T-cell (primary cell): Measurements from ENCODE around the gene GRIK4. TPM values are rescaled to one million over a fixed set of nuclear protein-coding genes. Genes with fewer than 3 reads are reported as not detected.

Experiments
- ATAC-seq, 4 experiments: fragments of 200-7000 bp in 3 of 4; fragments of 150-1000 bp in 1 of 4; cut with Tn5 transposase; replicated peaks in 1 of 4; 1 replicate in 3 of 4; 2 replicates in 1 of 4; pipeline ENCODE4 v1.10.0; 2021; ENCODE audit warnings: moderate library complexity in 3 of 4, mild to moderate bottlenecking in 2 of 4, moderate number of reproducible peaks in 1 of 4
- CTCF ChIA-PET, 2 donors: fragments of 300-600 bp; sonication (Branson Sonifier 250); formaldehyde crosslinking; loops; one replicate each; lab custom pipeline; 2022; ENCODE audit warnings: antibody characterized with exemption in 2 of 2; lab: Charles Lee
- POLR2A ChIA-PET, 2 donors: fragments of 300-600 bp; sonication (Branson Sonifier 250); formaldehyde crosslinking; loops; one replicate each; lab custom pipeline; 2022; ENCODE audit warnings: antibody characterized with exemption in 2 of 2; lab: Charles Lee
- DNase-seq, 35 experiments: peaks; one replicate each; pipeline versions ENCODE4 v3.0.0 to v3.0.0-alpha.2; 2013 to 2023
- H3K27ac ChIP-seq: one replicate; pipeline ENCODE4 v1.5.1; 2013; ENCODE audit warnings: low read length
- H3K27me3 ChIP-seq, 2 experiments: replicated peaks in 1 of 2; 1 replicate in 1 of 2; 2 replicates in 1 of 2; pipeline versions ENCODE4 v1.6.1 to v1.7.0; 2013; ENCODE audit warnings: low read length in 1 of 2, mixed read lengths in 1 of 2; ENCODE audit not compliant: control insufficient read depth in 2 of 2, insufficient read depth in 2 of 2; ENCODE audit errors: extremely low read depth in 1 of 2
- H3K36me3 ChIP-seq, 2 donors: 1 replicate in 1 of 2; 2 replicates in 1 of 2; pipeline versions ENCODE4 v1.6.1 to v1.7.0; 2013; ENCODE audit warnings: low read length in 1 of 2; ENCODE audit not compliant: control insufficient read depth in 2 of 2, insufficient read depth in 1 of 2; ENCODE audit errors: extremely low read depth in 1 of 2
- H3K4me1 ChIP-seq, 2 experiments: 1 replicate in 1 of 2; 2 replicates in 1 of 2; pipeline versions ENCODE4 v1.6.1 to v1.7.0; 2013; ENCODE audit warnings: low read length in 2 of 2, mixed read lengths in 1 of 2; ENCODE audit not compliant: insufficient read depth in 2 of 2, control insufficient read depth in 1 of 2; ENCODE audit errors: extremely low read depth in 1 of 2
- H3K4me3 ChIP-seq, 2 donors: 1 replicate in 1 of 2; 2 replicates in 1 of 2; pipeline versions ENCODE4 v1.5.1 to v1.7.0; 2013; ENCODE audit warnings: mild to moderate bottlenecking in 2 of 2, low read length in 1 of 2, moderate library complexity in 1 of 2; ENCODE audit not compliant: control insufficient read depth in 1 of 2; ENCODE audit errors: extremely low read depth in 1 of 2
- H3K9me3 ChIP-seq: 2 replicates; pipeline ENCODE4 v1.7.0; 2013
- H3K27ac Mint-ChIP-seq, 2 donors: one replicate each; pipeline ENCODE4 v1.8.0; 2020 to 2021; ENCODE audit warnings: mild to moderate bottlenecking in 2 of 2, mixed read lengths in 2 of 2
- H3K27me3 Mint-ChIP-seq, 2 donors: one replicate each; pipeline ENCODE4 v1.8.0; 2021 to 2022; ENCODE audit warnings: mixed read lengths in 2 of 2
- H3K36me3 Mint-ChIP-seq: one replicate; pipeline ENCODE4 v1.8.0; 2021; ENCODE audit warnings: mixed read lengths
- H3K4me1 Mint-ChIP-seq, 3 donors: one replicate each; pipeline ENCODE4 v1.8.0; 2020 to 2022; ENCODE audit warnings: mixed read lengths in 3 of 3, mild to moderate bottlenecking in 1 of 3
- H3K4me3 Mint-ChIP-seq, 3 donors: one replicate each; pipeline ENCODE4 v1.8.0; 2020 to 2022; ENCODE audit warnings: mild to moderate bottlenecking in 3 of 3, mixed read lengths in 3 of 3, moderate library complexity in 3 of 3
- H3K9me3 Mint-ChIP-seq, 3 donors: one replicate each; pipeline ENCODE4 v1.8.0; 2020 to 2022; ENCODE audit warnings: mixed read lengths in 3 of 3
- WGBS: methylation state at CpG from one replicate; pipeline ENCODE4 v1.1.5; 2013; ENCODE audit warnings: missing lambda C conversion rate; ENCODE audit not compliant: insufficient coverage; 5-methylcytosine and 5-hydroxymethylcytosine counted together
- total RNA-seq, 35 experiments: library from RNA in 6 of 35; stranded (reverse) in 6 of 35; fragments of 120-200 nt in 1 of 35; gene quantifications; one replicate each; pipeline versions ENCODE4 v1.2.1 to v1.2.4 and lab custom pipeline; 2013 to 2026

GRIK4 gene
- total RNA-seq, 5 donors from 2014 or later (not counting 1 experiment from before 2014, with no cell fraction given): 0.09 TPM; not detected in 4

DNA sequence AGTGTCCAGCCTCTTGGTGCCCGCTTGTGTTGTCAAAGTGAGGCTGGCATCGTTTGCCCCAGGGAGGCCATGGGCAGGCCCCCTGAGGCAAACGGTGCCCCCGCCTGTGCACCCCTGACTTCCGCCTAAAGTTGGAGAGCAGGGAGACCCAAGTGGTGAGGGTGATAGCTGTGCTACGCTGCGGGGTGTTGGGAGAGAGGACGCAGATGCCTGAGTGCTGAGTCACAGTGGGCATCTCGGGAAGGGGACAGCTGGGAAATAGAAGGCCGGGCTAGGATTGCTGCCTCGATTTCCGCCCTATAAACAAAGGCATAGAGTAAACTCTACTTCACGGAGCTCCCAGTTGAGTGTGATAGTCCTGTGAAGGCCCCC is 5.8 kb downstream of the GRIK4 start:
- Mint-ChIP-seq H3K9me3 (no peaks in the 10 kb centered on the region), H3K36me3 (no peaks in the 10 kb centered on the region), H3K27me3 (peaks cover 32 to 47% of the 10 kb centered on the region in 2 donors), H3K4me3 (no peak overlapping the region), H3K27ac (no peak overlapping the region), H3K4me1 (peaks cover 0 to 5% (median 0%) of the 10 kb centered on the region in 3 donors)
- no peak overlapping the region for H3K4me3 ChIP-seq
- ChIA-PET POLR2A (no interaction called here), CTCF (no interaction called here)
- DNase-seq (no peak), ATAC-seq (no peak)
- 87% methylated on average over 11 of the region's 13 CpGs for WGBS
- no peak overlapping the region for H3K27ac ChIP-seq
- H3K27me3 ChIP-seq: peaks cover 0 to 72% of the 10 kb centered on the region in 2 experiments
- no peaks in the 10 kb centered on the region for H3K9me3 ChIP-seq
- H3K4me1 ChIP-seq: no peaks in the 10 kb centered on the region
- H3K36me3 ChIP-seq: no peaks in the 10 kb centered on the region

DNA sequence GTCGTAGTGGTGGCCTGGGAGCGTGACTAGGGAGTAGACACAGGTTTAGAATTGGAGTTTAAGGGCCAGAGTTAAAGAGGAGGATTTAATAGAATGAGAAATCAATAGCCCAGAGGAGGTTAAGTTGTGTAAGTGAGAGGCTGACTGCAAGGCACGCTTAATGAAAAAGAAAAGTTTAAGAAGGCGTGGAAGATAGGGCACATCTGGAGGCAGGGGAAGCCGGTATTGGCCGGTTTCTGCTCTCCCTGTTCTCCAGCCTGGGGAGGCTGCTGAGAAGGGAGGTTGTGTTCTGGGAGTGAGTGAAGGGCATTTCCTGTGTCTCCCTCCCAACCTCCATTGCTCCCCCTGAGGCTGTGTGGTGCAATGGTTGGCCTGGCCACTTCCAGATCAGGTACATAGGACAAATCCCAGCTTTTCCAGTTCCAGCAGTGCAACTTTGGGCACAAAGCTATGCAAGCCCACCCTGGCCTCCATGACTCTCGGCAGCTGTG is 6.3 kb downstream of the GRIK4 start:
- DNase-seq (no peak), ATAC-seq (no peak)
- POLR2A ChIA-PET: no interaction called here
- Histone ChIP-seq H3K27ac (no peak overlapping the region), H3K4me3 (no peak overlapping the region), H3K9me3 (no peaks in the 10 kb centered on the region), H3K27me3 (peaks cover 0 to 73% of the 10 kb centered on the region in 2 experiments), H3K36me3 (no peaks in the 10 kb centered on the region), H3K4me1 (no peaks in the 10 kb centered on the region)
- no peaks in the 10 kb centered on the region for H3K36me3 Mint-ChIP-seq
- peaks cover 33 to 46% of the 10 kb centered on the region in 2 donors for H3K27me3 Mint-ChIP-seq
- CTCF ChIA-PET: interaction anchor here in 1 of 2 donors (0.6 kb wide), 1 partner anchor 83 kb away, joined by 4 read pairs; no protein-coding TSS in a partner anchor
- peaks cover 0 to 5% (median 0%) of the 10 kb centered on the region in 3 donors for H3K4me1 Mint-ChIP-seq
- no peaks in the 10 kb centered on the region for H3K9me3 Mint-ChIP-seq
- no peak overlapping the region for H3K27ac Mint-ChIP-seq
- 79% methylated on average over 5 of the region's 7 CpGs for WGBS
- H3K4me3 Mint-ChIP-seq: no peak overlapping the region

DNA sequence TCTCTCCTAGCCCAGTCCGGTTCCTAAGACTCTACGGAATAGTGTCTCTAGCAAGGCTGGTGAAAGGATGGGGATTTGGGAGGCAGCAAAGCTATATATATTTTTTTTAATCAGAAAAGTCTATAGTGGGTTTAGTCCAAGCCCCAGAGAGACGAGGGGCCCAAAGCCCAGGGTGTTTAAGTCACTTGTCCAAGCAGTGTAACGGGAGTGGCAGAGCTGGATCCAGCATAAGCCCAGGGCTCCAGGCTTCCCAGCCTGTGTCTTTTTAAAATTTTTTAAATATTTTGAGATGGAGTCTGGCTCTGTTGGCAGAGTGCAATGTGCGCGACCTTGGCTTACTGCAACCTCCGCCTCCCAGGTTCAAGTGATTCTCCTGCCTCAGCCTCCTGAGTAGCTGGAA is 6.8 kb downstream of the GRIK4 start:
- Histone ChIP-seq H3K36me3 (no peaks in the 10 kb centered on the region), H3K27me3 (peaks cover 0 to 73% of the 10 kb centered on the region in 2 experiments), H3K27ac (no peak overlapping the region), H3K4me1 (no peaks in the 10 kb centered on the region), H3K4me3 (no peak overlapping the region), H3K9me3 (no peaks in the 10 kb centered on the region)
- DNase-seq (no peak), ATAC-seq (no peak)
- H3K9me3 Mint-ChIP-seq: no peaks in the 10 kb centered on the region
- H3K27me3 Mint-ChIP-seq: peaks cover 37 to 43% of the 10 kb centered on the region in 2 donors
- H3K4me1 Mint-ChIP-seq: peaks cover 0 to 5% (median 0%) of the 10 kb centered on the region in 3 donors
- ChIA-PET POLR2A (no interaction called here), CTCF (interaction anchor here in 1 of 2 donors (0.6 kb wide), 1 partner anchor 83 kb away, joined by 4 read pairs; no protein-coding TSS in a partner anchor)
- no peaks in the 10 kb centered on the region for H3K36me3 Mint-ChIP-seq
- no peak overlapping the region for H3K27ac Mint-ChIP-seq
- H3K4me3 Mint-ChIP-seq: no peak overlapping the region
- 89% methylated on average over 5 of the region's 7 CpGs for WGBS

DNA sequence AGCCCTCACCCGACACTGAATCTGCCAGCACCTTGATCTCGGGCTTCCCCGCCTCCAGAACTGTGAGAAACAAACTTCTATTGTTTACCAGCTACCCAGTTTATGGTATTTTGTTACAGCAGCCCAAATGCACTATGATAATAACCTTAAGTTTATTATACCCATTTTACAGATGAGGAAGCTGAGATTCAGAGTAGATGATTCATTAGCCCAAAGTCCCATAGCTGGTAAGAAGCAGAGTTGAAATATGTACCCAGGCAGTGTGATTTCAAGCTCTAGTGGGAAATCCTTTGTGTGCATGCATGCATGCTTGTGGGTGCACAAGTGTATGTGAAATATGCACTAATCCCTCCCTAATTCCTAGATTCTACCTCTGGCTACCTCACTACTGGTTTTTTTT is 7.9 kb downstream of the GRIK4 start:
- no peak overlapping the region for H3K27ac Mint-ChIP-seq
- WGBS: no CpG with 5 or more reads among the region's 3 CpGs
- DNase-seq (no peak), ATAC-seq (no peak)
- H3K4me1 Mint-ChIP-seq: peaks cover 0 to 5% (median 0%) of the 10 kb centered on the region in 3 donors
- Histone ChIP-seq H3K4me3 (no peak overlapping the region), H3K4me1 (no peaks in the 10 kb centered on the region), H3K27me3 (peaks cover 0 to 69% of the 10 kb centered on the region in 2 experiments), H3K9me3 (no peaks in the 10 kb centered on the region), H3K27ac (no peak overlapping the region), H3K36me3 (no peaks in the 10 kb centered on the region)
- H3K36me3 Mint-ChIP-seq: no peaks in the 10 kb centered on the region
- no peaks in the 10 kb centered on the region for H3K9me3 Mint-ChIP-seq
- peaks cover 33 to 37% of the 10 kb centered on the region in 2 donors for H3K27me3 Mint-ChIP-seq
- no peak overlapping the region for H3K4me3 Mint-ChIP-seq
- POLR2A ChIA-PET: no interaction called here
- CTCF ChIA-PET: interaction anchor here in 1 of 2 donors (0.7 kb wide), 1 partner anchor 22 kb away, joined by 3 read pairs; no protein-coding TSS in a partner anchor

DNA sequence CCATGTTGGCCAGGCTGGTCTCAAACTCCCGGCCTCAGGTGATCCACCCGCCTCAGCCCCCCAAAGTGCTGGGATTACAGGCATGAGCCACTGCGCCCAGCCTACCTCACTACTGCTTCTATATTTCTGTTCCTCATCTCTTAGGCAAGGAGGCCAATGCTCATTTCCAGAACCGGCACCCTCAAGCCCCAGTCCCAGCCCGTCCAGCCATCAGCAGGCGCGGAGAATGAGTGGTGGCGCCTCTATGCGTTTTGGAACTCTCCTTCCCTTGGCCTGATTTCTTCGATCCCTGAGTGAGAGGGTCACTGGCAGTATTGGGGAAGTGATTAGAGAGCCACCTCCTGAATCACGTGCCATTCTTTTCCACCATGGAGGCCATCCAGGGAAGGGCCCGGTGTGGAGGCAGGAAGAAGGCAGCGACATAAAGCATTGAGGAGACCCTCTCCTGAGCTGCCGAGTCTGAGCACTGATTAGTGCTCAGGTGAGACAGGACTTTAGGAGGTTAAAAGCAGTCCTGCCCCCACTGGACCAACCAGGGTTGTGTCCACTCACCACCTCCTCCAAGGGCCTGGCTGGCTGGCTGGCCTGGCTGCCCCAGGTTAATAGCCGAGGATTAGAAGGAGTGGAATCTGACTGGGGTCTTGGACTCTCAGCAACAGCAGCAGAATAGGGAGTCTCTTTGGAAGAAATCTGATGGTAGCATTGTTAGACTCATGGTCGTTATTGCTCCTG is 8.7 kb downstream of the GRIK4 start:
- DNase-seq: no peak
- H3K9me3 Mint-ChIP-seq: no peaks in the 10 kb centered on the region
- Histone ChIP-seq H3K4me3 (no peak overlapping the region), H3K4me1 (no peaks in the 10 kb centered on the region), H3K36me3 (no peaks in the 10 kb centered on the region), H3K9me3 (no peaks in the 10 kb centered on the region), H3K27me3 (peaks cover 0 to 69% of the 10 kb centered on the region in 2 experiments), H3K27ac (no peak overlapping the region)
- no peaks in the 10 kb centered on the region for H3K36me3 Mint-ChIP-seq
- H3K4me1 Mint-ChIP-seq: peaks cover 0 to 5% (median 0%) of the 10 kb centered on the region in 3 donors
- 93% methylated on average over 8 of the region's 16 CpGs for WGBS
- ATAC-seq: no peak
- POLR2A ChIA-PET: no interaction called here
- CTCF ChIA-PET: no interaction called here
- no peak overlapping the region for H3K4me3 Mint-ChIP-seq
- H3K27ac Mint-ChIP-seq: no peak overlapping the region
- H3K27me3 Mint-ChIP-seq: peaks cover 25 to 39% of the 10 kb centered on the region in 2 donors

DNA sequence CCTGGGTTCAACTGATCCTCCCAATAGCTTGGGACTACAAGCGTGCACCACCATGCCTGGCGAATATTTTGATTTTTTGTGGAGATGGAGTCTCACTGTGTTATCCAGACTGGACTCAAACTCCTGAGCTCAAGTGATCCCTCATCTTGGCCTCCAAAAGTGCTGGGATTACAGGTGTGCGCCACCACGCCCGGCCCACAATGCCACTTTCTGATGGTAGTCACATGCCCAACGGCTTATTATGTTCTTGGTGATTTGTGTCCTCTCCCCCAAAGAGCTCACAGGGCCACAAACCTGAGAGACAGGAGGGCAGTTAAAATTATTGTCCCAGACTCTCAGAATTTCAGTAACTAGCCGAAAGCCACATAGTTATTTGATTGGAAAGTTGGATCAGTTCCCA is 9.6 kb downstream of the GRIK4 start:
- Mint-ChIP-seq H3K4me1 (peaks cover 0 to 4% (median 0%) of the 10 kb centered on the region in 3 donors), H3K27ac (no peak overlapping the region), H3K36me3 (no peaks in the 10 kb centered on the region), H3K9me3 (no peaks in the 10 kb centered on the region), H3K27me3 (peaks cover 17 to 34% of the 10 kb centered on the region in 2 donors), H3K4me3 (no peak overlapping the region)
- POLR2A ChIA-PET: no interaction called here
- H3K27ac ChIP-seq: no peak overlapping the region
- no peaks in the 10 kb centered on the region for H3K4me1 ChIP-seq
- H3K4me3 ChIP-seq: no peak overlapping the region
- H3K9me3 ChIP-seq: no peaks in the 10 kb centered on the region
- H3K36me3 ChIP-seq: no peaks in the 10 kb centered on the region
- DNase-seq: no peak
- ATAC-seq: no peak
- CTCF ChIA-PET: no interaction called here
- 92% methylated on average over 2 of the region's 7 CpGs for WGBS
- H3K27me3 ChIP-seq: peaks cover 0 to 69% of the 10 kb centered on the region in 2 experiments
